Measurements from ENCODE around the gene CAMK2N2.
A peak's percentile ranks its signal among the peaks of the same experiment; 100 is the strongest.

CAMK2N2 gene

DNA sequence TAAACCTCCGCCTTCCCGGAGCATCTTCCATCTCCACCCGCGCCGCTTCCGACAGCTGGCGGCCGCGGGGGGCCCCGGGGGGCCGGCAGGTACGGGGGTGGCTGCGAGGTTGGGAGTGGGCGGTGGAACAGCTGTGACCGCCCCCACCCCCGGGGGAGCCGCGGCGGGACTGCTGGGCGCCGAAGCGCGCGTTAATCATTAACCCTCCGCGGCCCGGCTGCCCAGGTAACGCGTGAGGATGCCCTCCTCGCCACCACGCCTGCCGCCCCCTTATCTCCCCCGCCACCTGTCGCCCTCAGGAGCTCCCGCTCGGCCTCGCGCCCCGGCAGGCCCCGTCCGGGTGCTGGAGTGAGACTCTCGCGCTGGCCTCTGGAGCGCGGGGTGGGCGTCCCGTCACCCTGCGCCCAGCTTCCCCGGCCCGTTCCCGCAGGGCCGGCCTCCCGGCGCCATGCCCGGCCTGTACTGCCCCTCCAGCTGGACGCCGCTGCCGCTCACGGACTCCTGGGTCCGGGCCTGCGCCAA lies 31.2 kb downstream of the CAMK2N2 start:
- H3K4me1 ChIP-seq (ENCODE audit: control insufficient read depth, low read depth, low read length), result no peaks in the 10 kb centered on the region
- no peaks in the 10 kb centered on the region for H3K36me3 ChIP-seq (ENCODE audit: control insufficient read depth, insufficient read depth, low read length)
- DNase-seq, result no peak
- H2AK5ac ChIP-seq (ENCODE audit: low read length), result no peak overlapping the region
- no peak overlapping the region for H3K18ac ChIP-seq (ENCODE audit: low read length)
- no peaks in the 10 kb centered on the region for H3K79me2 ChIP-seq (ENCODE audit: control insufficient read depth, insufficient read depth, low read length)
- WGBS (ENCODE audit: extremely low coverage, insufficient coverage, low lambda C conversion rate), result no CpG with 5 or more reads among the region's 61 CpGs
- H3K23ac ChIP-seq (ENCODE audit: low read length), result no peak overlapping the region
- H3K27ac ChIP-seq (ENCODE audit: low read depth, low read length), result no peak overlapping the region
- peaks cover 41% of the 10 kb centered on the region for H3K27me3 ChIP-seq (ENCODE audit: insufficient read depth, low read length, poor library complexity)
- H3K4me3 ChIP-seq (ENCODE audit: low read length), result no peak overlapping the region
- H4K8ac ChIP-seq (ENCODE audit: low read depth, low read length), result no peak overlapping the region
- no peak overlapping the region for H2BK5ac ChIP-seq (ENCODE audit: low read length)
- H3K4ac ChIP-seq (ENCODE audit: low read depth, low read length), result no peak overlapping the region
- H3K56ac ChIP-seq (ENCODE audit: low read length), result no peak overlapping the region
- no peak overlapping the region for H3K4me2 ChIP-seq (ENCODE audit: low read length)
- no peaks in the 10 kb centered on the region for H3K79me1 ChIP-seq (ENCODE audit: low read length)
- no peak overlapping the region for H3K9ac ChIP-seq (ENCODE audit: low read length)
- H2BK15ac ChIP-seq (replicated peaks; ENCODE audit: low read depth), result no peak overlapping the region
- no peak overlapping the region for H4K5ac ChIP-seq (ENCODE audit: low read length)
- H2BK120ac ChIP-seq (ENCODE audit: low read depth, low read length), result no peak overlapping the region

DNA sequence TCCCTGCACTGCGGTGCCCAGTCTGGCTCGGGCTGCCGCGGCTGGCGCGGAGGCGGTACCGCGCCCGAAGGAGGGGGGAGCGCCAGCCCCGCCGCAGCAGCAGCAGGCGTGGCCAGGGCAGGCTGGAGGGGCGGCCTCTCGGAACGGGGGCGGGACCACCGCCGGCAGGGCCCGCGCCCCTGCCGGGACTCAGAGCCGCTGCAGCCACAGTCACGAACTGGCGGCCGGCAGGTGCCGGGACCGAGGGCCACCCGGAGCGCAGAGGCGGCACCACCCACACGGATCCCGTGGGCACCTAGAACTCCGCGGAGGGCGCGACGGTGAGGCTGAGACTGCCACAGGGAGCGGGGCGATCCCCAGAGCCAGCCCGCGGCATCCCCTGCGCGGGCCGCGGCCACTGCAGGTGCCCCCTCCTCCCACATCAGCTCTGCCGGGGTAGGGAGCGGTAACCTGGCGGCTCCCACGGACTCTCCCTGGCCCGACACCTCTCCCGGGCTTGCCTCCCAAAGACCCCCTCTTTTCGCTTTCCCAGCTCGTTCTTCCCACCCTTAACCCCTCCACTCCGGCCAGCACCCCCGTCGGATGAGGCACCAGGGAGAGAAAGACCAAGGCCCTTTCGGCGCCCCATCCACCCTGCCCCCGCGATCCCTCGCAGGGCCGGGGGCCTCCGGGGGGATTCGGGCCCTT lies 31.8 kb downstream of the CAMK2N2 start, which contains the start of gene VWA5B2:
Gene VWA5B2, plus strand, starts transcription at position 192 of the 687 bp plus-strand sequence. CDS start 944 bp downstream, outside the sequence.
- H4K8ac ChIP-seq (ENCODE audit: low read depth, low read length), result no peak within 1 kb of the TSS
- no peak within 1 kb of the TSS for H2BK5ac ChIP-seq (ENCODE audit: low read length)
- peak within 1 kb of the TSS; percentile 15 for H3K56ac ChIP-seq (ENCODE audit: low read length)
- whole genome bisulfite sequencing (ENCODE audit: extremely low coverage, insufficient coverage, low lambda C conversion rate), result no CpG with 5 or more reads among the region's 66 CpGs
- H3K4me2 ChIP-seq (ENCODE audit: low read length), result peak within 1 kb of the TSS; percentile 64
- no peak within 1 kb of the TSS for H3K4me3 ChIP-seq (ENCODE audit: low read length)
- peaks cover 41% of the 10 kb centered on the region for H3K27me3 ChIP-seq (ENCODE audit: insufficient read depth, low read length, poor library complexity)
- no peaks in the 10 kb centered on the region for H3K36me3 ChIP-seq (ENCODE audit: control insufficient read depth, insufficient read depth, low read length)
- no peak within 1 kb of the TSS for H3K27ac ChIP-seq (ENCODE audit: low read depth, low read length)
- H3K18ac ChIP-seq (ENCODE audit: low read length), result no peak within 1 kb of the TSS
- H2AK5ac ChIP-seq (ENCODE audit: low read length), result no peak within 1 kb of the TSS
- no peak within 1 kb of the TSS for H2BK120ac ChIP-seq (ENCODE audit: low read depth, low read length)
- H3K79me1 ChIP-seq (ENCODE audit: low read length), result no peaks in the 10 kb centered on the region
- H4K5ac ChIP-seq (ENCODE audit: low read length), result no peak within 1 kb of the TSS
- no peak within 1 kb of the TSS for H3K9ac ChIP-seq (ENCODE audit: low read length)
- DNase-seq, result peak; percentile 74
- no peak within 1 kb of the TSS for H3K23ac ChIP-seq (ENCODE audit: low read length)
- no peaks in the 10 kb centered on the region for H3K79me2 ChIP-seq (ENCODE audit: control insufficient read depth, insufficient read depth, low read length)
- no peak within 1 kb of the TSS for H3K4ac ChIP-seq (ENCODE audit: low read depth, low read length)
- no peaks in the 10 kb centered on the region for H3K4me1 ChIP-seq (ENCODE audit: control insufficient read depth, low read depth, low read length)
- H2BK15ac ChIP-seq (replicated peaks; ENCODE audit: low read depth), result no peak within 1 kb of the TSS

DNA sequence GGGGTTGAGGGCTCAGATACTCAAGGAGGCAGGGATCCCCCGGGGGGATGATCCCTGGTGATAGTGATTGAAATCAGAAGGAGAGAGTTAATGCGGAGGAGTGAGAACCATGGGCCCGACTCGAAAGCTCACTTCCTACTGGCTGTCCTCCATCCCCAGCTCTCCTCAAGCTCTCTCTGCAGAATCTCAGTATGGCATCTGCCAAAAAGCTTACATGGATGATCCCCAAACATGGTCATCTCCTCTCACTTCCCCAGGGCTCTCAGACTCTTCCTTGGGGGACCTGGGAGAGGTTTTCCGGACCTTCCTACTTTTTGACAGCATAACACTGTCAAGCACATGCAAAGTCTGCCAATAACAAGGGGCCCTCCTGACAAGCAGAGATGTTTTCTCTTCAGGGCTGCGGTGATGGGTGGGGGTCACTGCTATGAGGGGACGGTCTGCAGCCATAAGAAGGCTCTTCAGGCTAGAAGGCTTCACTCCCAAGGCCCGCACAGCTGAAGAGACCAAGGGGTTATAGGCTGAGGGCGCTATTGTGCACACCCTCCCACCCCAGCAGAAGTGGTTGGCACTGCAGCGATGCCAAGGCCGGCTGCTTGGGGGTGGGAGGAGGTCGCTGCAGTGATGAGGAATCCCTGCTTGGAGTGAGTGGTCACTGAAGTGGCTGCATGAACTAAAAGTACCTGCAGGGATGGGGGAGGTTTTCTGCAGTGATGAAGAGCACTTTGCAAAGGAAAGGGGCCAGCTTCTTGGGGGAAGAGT lies 32.8 kb downstream of the CAMK2N2 start:
- no peak for DNase-seq
- no peak overlapping the region for H2BK15ac ChIP-seq (replicated peaks; ENCODE audit: low read depth)
- H3K18ac ChIP-seq (ENCODE audit: low read length), result no peak overlapping the region
- H3K4me1 ChIP-seq (ENCODE audit: control insufficient read depth, low read depth, low read length), result no peaks in the 10 kb centered on the region
- H4K5ac ChIP-seq (ENCODE audit: low read length), result no peak overlapping the region
- no peaks in the 10 kb centered on the region for H3K79me1 ChIP-seq (ENCODE audit: low read length)
- no peak overlapping the region for H3K4me2 ChIP-seq (ENCODE audit: low read length)
- H3K56ac ChIP-seq (ENCODE audit: low read length), result peak overlapping the region; percentile 15
- H3K27me3 ChIP-seq (ENCODE audit: insufficient read depth, low read length, poor library complexity), result peaks cover 41% of the 10 kb centered on the region
- H2AK5ac ChIP-seq (ENCODE audit: low read length), result no peak overlapping the region
- H3K4ac ChIP-seq (ENCODE audit: low read depth, low read length), result no peak overlapping the region
- H2BK120ac ChIP-seq (ENCODE audit: low read depth, low read length), result no peak overlapping the region
- H3K4me3 ChIP-seq (ENCODE audit: low read length), result no peak overlapping the region
- H3K9ac ChIP-seq (ENCODE audit: low read length), result no peak overlapping the region
- H3K23ac ChIP-seq (ENCODE audit: low read length), result no peak overlapping the region
- H3K27ac ChIP-seq (ENCODE audit: low read depth, low read length), result no peak overlapping the region
- H3K79me2 ChIP-seq (ENCODE audit: control insufficient read depth, insufficient read depth, low read length), result no peaks in the 10 kb centered on the region
- H4K8ac ChIP-seq (ENCODE audit: low read depth, low read length), result no peak overlapping the region
- WGBS (ENCODE audit: extremely low coverage, insufficient coverage, low lambda C conversion rate), result no CpG with 5 or more reads among the region's 12 CpGs
- H3K36me3 ChIP-seq (ENCODE audit: control insufficient read depth, insufficient read depth, low read length), result no peaks in the 10 kb centered on the region
- no peak overlapping the region for H2BK5ac ChIP-seq (ENCODE audit: low read length)

DNA sequence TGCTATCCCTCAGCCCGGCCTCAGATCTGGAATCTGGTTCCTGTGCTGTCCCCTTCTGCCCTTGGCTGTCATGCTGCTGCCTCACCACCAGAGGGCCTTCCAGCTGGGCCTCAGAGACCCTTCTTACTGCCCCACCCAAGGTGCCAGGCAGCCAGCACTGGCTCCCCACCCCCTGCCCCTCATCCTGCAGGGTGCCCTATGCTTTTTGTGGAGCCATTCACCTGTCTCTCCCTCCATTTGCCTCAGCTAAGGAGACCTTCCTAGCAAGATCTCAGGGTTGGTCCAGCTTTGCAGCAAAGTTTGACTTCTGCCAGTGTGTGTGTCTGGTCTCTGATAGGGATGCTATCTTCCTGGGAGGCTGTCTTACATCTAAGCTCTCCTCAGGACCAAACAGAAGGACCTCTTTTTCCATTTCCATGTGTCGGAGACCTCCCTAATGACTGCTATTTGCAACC lies 33.8 kb downstream of the CAMK2N2 start:
- no peaks in the 10 kb centered on the region for H3K79me1 ChIP-seq (ENCODE audit: low read length)
- H2AK5ac ChIP-seq (ENCODE audit: low read length), result no peak overlapping the region
- H4K5ac ChIP-seq (ENCODE audit: low read length), result no peak overlapping the region
- no peak overlapping the region for H2BK15ac ChIP-seq (replicated peaks; ENCODE audit: low read depth)
- peaks cover 39% of the 10 kb centered on the region for H3K27me3 ChIP-seq (ENCODE audit: insufficient read depth, low read length, poor library complexity)
- no peaks in the 10 kb centered on the region for H3K4me1 ChIP-seq (ENCODE audit: control insufficient read depth, low read depth, low read length)
- H3K9ac ChIP-seq (ENCODE audit: low read length), result no peak overlapping the region
- H3K79me2 ChIP-seq (ENCODE audit: control insufficient read depth, insufficient read depth, low read length), result no peaks in the 10 kb centered on the region
- no peak overlapping the region for H3K4me3 ChIP-seq (ENCODE audit: low read length)
- no peak overlapping the region for H3K4ac ChIP-seq (ENCODE audit: low read depth, low read length)
- no peak overlapping the region for H3K56ac ChIP-seq (ENCODE audit: low read length)
- H2BK120ac ChIP-seq (ENCODE audit: low read depth, low read length), result no peak overlapping the region
- no peaks in the 10 kb centered on the region for H3K36me3 ChIP-seq (ENCODE audit: control insufficient read depth, insufficient read depth, low read length)
- no peak overlapping the region for H3K18ac ChIP-seq (ENCODE audit: low read length)
- no peak overlapping the region for H4K8ac ChIP-seq (ENCODE audit: low read depth, low read length)
- no peak overlapping the region for H2BK5ac ChIP-seq (ENCODE audit: low read length)
- no peak overlapping the region for H3K27ac ChIP-seq (ENCODE audit: low read depth, low read length)
- peak; percentile 56 for DNase-seq
- H3K23ac ChIP-seq (ENCODE audit: low read length), result no peak overlapping the region
- H3K4me2 ChIP-seq (ENCODE audit: low read length), result no peak overlapping the region
- no CpG with 5 or more reads among the region's 2 CpGs for WGBS (ENCODE audit: extremely low coverage, insufficient coverage, low lambda C conversion rate)

DNA sequence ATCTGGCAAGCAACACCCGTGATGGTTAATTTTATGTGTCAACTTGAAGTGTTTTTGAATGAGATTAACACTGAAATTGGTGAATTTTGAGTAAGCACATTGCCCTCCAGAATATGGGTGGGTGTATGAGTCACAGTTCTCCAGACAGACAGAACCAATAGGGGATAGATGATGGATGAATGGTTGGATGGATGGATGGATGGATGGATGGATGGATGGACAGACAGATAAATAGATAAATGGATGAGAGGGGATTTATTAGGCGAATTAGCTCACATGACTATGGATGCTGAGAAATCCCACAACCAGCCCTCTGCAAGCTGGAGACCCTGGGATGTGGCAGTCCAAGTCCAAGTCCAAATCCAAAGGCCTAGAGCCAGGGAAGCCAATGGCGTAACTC lies 37.4 kb downstream of the CAMK2N2 start:
- no peak overlapping the region for H2BK15ac ChIP-seq (replicated peaks; ENCODE audit: low read depth)
- no peaks in the 10 kb centered on the region for H3K79me1 ChIP-seq (ENCODE audit: low read length)
- H4K5ac ChIP-seq (ENCODE audit: low read length), result no peak overlapping the region
- H3K56ac ChIP-seq (ENCODE audit: low read length), result no peak overlapping the region
- no peaks in the 10 kb centered on the region for H3K4me1 ChIP-seq (ENCODE audit: control insufficient read depth, low read depth, low read length)
- no peaks in the 10 kb centered on the region for H3K79me2 ChIP-seq (ENCODE audit: control insufficient read depth, insufficient read depth, low read length)
- no peak overlapping the region for H3K4ac ChIP-seq (ENCODE audit: low read depth, low read length)
- WGBS (ENCODE audit: extremely low coverage, insufficient coverage, low lambda C conversion rate), result no CpG with 5 or more reads among the region's 3 CpGs
- no peaks in the 10 kb centered on the region for H3K36me3 ChIP-seq (ENCODE audit: control insufficient read depth, insufficient read depth, low read length)
- no peak overlapping the region for H2BK5ac ChIP-seq (ENCODE audit: low read length)
- H3K27ac ChIP-seq (ENCODE audit: low read depth, low read length), result no peak overlapping the region
- no peak overlapping the region for H3K4me2 ChIP-seq (ENCODE audit: low read length)
- no peak overlapping the region for H3K23ac ChIP-seq (ENCODE audit: low read length)
- H3K4me3 ChIP-seq (ENCODE audit: low read length), result no peak overlapping the region
- no peak overlapping the region for H3K18ac ChIP-seq (ENCODE audit: low read length)
- no peak overlapping the region for H3K9ac ChIP-seq (ENCODE audit: low read length)
- no peak for DNase-seq
- H4K8ac ChIP-seq (ENCODE audit: low read depth, low read length), result no peak overlapping the region
- H2BK120ac ChIP-seq (ENCODE audit: low read depth, low read length), result no peak overlapping the region
- H3K27me3 ChIP-seq (ENCODE audit: insufficient read depth, low read length, poor library complexity), result peaks cover 8% of the 10 kb centered on the region
- H2AK5ac ChIP-seq (ENCODE audit: low read length), result no peak overlapping the region

Data from mesendoderm (in vitro differentiated cells).